Esophagus squamous epithelium (tissue), 5 donors: Measurements from ENCODE around the gene EPHA6. TPM values are rescaled to one million over a fixed set of nuclear protein-coding genes. Genes with fewer than 3 reads are reported as not detected.

Experiments
- DNase-seq: peaks from one replicate; lab custom pipeline; 2025; lab: John Stamatoyannopoulos, UW
- H3K27ac ChIP-seq, 4 donors: fragments of 200-600 bp; sonication (generic); one replicate each; pipeline ENCODE4 v1.5.1; 2016 to 2019; ENCODE audit warnings: mild to moderate bottlenecking in 1 of 4
- H3K27me3 ChIP-seq, 4 donors: fragments of 200-600 bp; sonication (generic); 1 replicate in 3 of 4; 2 replicates in 1 of 4; pipeline versions ENCODE4 v1.5.1 to v1.6.0; 2017 to 2021; ENCODE audit warnings: antibody characterized with exemption in 1 of 4
- H3K36me3 ChIP-seq, 3 donors: fragments of 200-600 bp; sonication (generic); one replicate each; pipeline ENCODE4 v1.5.1; 2016 to 2019
- H3K4me1 ChIP-seq, 3 donors: fragments of 200-600 bp; sonication (generic); one replicate each; pipeline ENCODE4 v1.5.1; 2017 to 2019
- H3K4me3 ChIP-seq, 4 donors: fragments of 200-600 bp; sonication (generic); 1 replicate in 3 of 4; 2 replicates in 1 of 4; pipeline ENCODE4 v1.5.1; 2016 to 2019; ENCODE audit warnings: mild to moderate bottlenecking in 2 of 4, moderate library complexity in 1 of 4
- H3K9me3 ChIP-seq, 3 donors: fragments of 200-600 bp; sonication (generic); one replicate each; pipeline ENCODE4 v1.5.1; 2016 to 2019
- POLR2A ChIP-seq, 4 donors: fragments of 450-650 bp; IDR thresholded peaks; one replicate each; pipeline ENCODE4 v1.6.1; 2017; ENCODE audit warnings: antibody characterized with exemption in 4 of 4, mild to moderate bottlenecking in 4 of 4, moderate library complexity in 3 of 4
- WGBS, 2 donors: methylation state at CpG; one replicate each; pipeline ENCODE4 v1.1.5; 2018; 5-methylcytosine and 5-hydroxymethylcytosine counted together
- intact Hi-C: fragments of 100-400 bp; cut with DNase I; formaldehyde crosslinking; loops from one replicate; pipeline ENCODE4 v1.15.0; 2022
- total RNA-seq, 4 donors: library from RNA; depleted of rRNA; stranded (reverse); fragments of >200 nt; gene quantifications; one replicate each; pipeline ENCODE4 v1.1.0, GENCODE V29; 2016
- TF ChIP-seq, protein P1 (sequence below), 6 experiments: fragments of 450-650 bp in 4 of 6; fragments of 200-600 bp in 2 of 6; sonication (generic) in 2 of 6; IDR thresholded peaks; one replicate each; pipeline ENCODE4 v1.5.1; 2016 to 2019; ENCODE audit warnings: antibody characterized with exemption in 6 of 6, mild to moderate bottlenecking in 4 of 6, moderate library complexity in 4 of 6
- donor health status: DM: yes; HTN: yes; CAD: no.

The EPHA6 gene
- total RNA-seq, 4 donors from 2014 or later: 0.34 to 2.9 (median 1.5) TPM

- TF ChIP-seq POLR2A (IDR thresholded peaks at IDR 0.05): no peak
- TF ChIP-seq, protein P1, sequence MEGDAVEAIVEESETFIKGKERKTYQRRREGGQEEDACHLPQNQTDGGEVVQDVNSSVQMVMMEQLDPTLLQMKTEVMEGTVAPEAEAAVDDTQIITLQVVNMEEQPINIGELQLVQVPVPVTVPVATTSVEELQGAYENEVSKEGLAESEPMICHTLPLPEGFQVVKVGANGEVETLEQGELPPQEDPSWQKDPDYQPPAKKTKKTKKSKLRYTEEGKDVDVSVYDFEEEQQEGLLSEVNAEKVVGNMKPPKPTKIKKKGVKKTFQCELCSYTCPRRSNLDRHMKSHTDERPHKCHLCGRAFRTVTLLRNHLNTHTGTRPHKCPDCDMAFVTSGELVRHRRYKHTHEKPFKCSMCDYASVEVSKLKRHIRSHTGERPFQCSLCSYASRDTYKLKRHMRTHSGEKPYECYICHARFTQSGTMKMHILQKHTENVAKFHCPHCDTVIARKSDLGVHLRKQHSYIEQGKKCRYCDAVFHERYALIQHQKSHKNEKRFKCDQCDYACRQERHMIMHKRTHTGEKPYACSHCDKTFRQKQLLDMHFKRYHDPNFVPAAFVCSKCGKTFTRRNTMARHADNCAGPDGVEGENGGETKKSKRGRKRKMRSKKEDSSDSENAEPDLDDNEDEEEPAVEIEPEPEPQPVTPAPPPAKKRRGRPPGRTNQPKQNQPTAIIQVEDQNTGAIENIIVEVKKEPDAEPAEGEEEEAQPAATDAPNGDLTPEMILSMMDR (IDR thresholded peaks at IDR 0.05): no peak
- Histone ChIP-seq H3K36me3 (no peaks in the 10 kb centered on the region), H3K9me3 (no peaks in the 10 kb centered on the region), H3K27ac (no peak overlapping the region), H3K27me3 (peaks cover 0 to 12% (median 0%) of the 10 kb centered on the region in 4 donors), H3K4me3 (no peak overlapping the region), H3K4me1 (no peaks in the 10 kb centered on the region)
- WGBS, 2 donors: 50 to 70% methylated on average over 1 of the region's 1 CpG
- intact Hi-C loops: no loop called here
- DNase-seq: no peak
Observed at GRCh38 chr3:96806341-96806740, 8.1 kb upstream of the EPHA6 start.

DNA sequence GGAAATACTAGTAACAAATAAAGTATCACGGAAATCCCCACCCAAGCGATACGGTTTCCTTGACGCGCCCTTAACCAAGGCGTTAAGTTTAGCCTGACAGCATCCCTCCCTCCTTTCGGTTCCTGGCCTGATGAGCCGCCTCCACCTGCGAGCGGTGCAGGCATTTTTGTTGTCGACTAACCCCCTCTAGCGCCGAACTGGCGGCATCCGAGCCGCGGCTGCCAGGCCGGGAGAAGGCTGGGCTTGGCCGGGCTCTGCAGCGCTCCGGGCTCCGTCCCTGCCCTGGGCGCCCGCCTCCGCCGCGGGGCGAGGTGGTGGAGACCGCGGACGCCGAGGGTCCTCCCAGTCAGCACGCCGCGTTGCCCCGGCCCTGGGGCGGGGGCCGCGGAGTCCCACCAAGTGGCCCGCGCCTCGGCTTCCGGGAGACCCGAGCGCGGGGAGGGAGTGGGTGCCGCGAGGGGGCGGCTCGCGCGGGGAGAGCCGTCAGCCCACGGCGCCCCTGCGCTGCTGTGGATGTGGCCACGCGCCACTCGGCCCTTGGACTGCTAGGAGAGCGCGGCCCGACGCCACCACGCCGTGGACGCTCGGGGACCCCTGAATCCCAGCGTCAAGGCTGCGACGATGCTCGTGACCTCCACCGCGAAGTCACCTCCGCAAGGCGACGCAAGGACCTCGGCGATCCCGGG, 1.1 kb upstream of the EPHA6 start:
- Histone ChIP-seq H3K36me3 (no peaks in the 10 kb centered on the region), H3K4me1 (peaks cover 16 to 35% (median 17%) of the 10 kb centered on the region in 3 donors), H3K9me3 (no peaks in the 10 kb centered on the region), H3K27ac (peak overlapping the region in 3 of 4 donors; percentile 33 to 69 (median 52)), H3K27me3 (peaks cover 0 to 50% (median 0%) of the 10 kb centered on the region in 4 donors), H3K4me3 (peak overlapping the region; percentile 50 to 79 (median 62))
- intact Hi-C loops: no loop called here
- WGBS, 2 donors: 0 to 3% methylated on average over 10 to 13 of the region's 79 CpGs
- TF ChIP-seq, protein P1 (IDR thresholded peaks at IDR 0.05): peak; percentile 12 to 67 (median 47)
- TF ChIP-seq POLR2A (IDR thresholded peaks at IDR 0.05): no peak
- DNase-seq: no peak

- peaks cover 0 to 48% (median 0%) of the 10 kb centered on the region in 4 donors for H3K27me3 ChIP-seq
- DNase-seq: no peak
- WGBS, 2 donors: 14 to 38% methylated on average over 8 to 20 of the region's 50 CpGs
- no peaks in the 10 kb centered on the region for H3K36me3 ChIP-seq
- peaks cover 16 to 35% (median 17%) of the 10 kb centered on the region in 3 donors for H3K4me1 ChIP-seq
- TF ChIP-seq, protein P1 (IDR thresholded peaks at IDR 0.05): no peak
- no peak for TF ChIP-seq POLR2A (IDR thresholded peaks at IDR 0.05)
- no peaks in the 10 kb centered on the region for H3K9me3 ChIP-seq
- H3K4me3 ChIP-seq: peak overlapping the region; percentile 50 to 79 (median 62)
- intact Hi-C loops: no loop called here
- no peak overlapping the region for H3K27ac ChIP-seq
Observed at GRCh38 chr3:96814651-96815567, 515 bp downstream of the EPHA6 start.

GRCh38 chr3:96831175-96831574, 16.8 kb downstream of the EPHA6 start:
- intact Hi-C loops: no loop called here
- Histone ChIP-seq H3K4me1 (peaks cover 0 to 14% (median 0%) of the 10 kb centered on the region in 3 donors), H3K9me3 (no peaks in the 10 kb centered on the region), H3K36me3 (no peaks in the 10 kb centered on the region), H3K27ac (no peak overlapping the region), H3K27me3 (no peaks in the 10 kb centered on the region), H3K4me3 (no peak overlapping the region)
- 16 to 31% methylated on average over 2 of the region's 2 CpGs for WGBS, 2 donors
- TF ChIP-seq, protein P1 (IDR thresholded peaks at IDR 0.05): no peak
- DNase-seq: no peak

GRCh38 chr3:96833301-96833700, 18.9 kb downstream of the EPHA6 start:
- Histone ChIP-seq H3K9me3 (no peaks in the 10 kb centered on the region), H3K27me3 (no peaks in the 10 kb centered on the region), H3K4me1 (peaks cover 0 to 20% (median 0%) of the 10 kb centered on the region in 3 donors), H3K27ac (no peak overlapping the region), H3K4me3 (no peak overlapping the region), H3K36me3 (no peaks in the 10 kb centered on the region)
- no peak for TF ChIP-seq POLR2A (IDR thresholded peaks at IDR 0.05)
- TF ChIP-seq, protein P1 (IDR thresholded peaks at IDR 0.05): no peak
- DNase-seq: no peak
- intact Hi-C loops: no loop called here
